Hindlimb muscle (tissue), 1 donor: ENCODE results near the gene SLC38A2. TPM values are rescaled to one million over a fixed set of nuclear protein-coding genes. Genes with fewer than 3 reads are reported as not detected.

ENCODE experiments used
- polyA plus RNA-seq: library from polyadenylated mRNA; unstranded; fragments of 120-200 nt; gene quantifications from one replicate; pipeline ENCODE4 v1.2.1, GENCODE V29; 2013; ENCODE audit not compliant: insufficient read length

SLC38A2 gene
- polyA plus RNA-seq, 1 donor, result 91.3 TPM

Other genes starting within 250 kb of the SLC38A2 start
- gene SLC38A1, start 103.7 kb downstream of the SLC38A2 start, polyA plus RNA-seq, result 29.7 TPM